Measurements from ENCODE around the gene COX14. TPM values are rescaled to one million over a fixed set of nuclear protein-coding genes. Genes with fewer than 3 reads are reported as not detected.

The COX14 gene
- total RNA-seq, 1 donor from 2014 or later: 42.4 TPM

DNA sequence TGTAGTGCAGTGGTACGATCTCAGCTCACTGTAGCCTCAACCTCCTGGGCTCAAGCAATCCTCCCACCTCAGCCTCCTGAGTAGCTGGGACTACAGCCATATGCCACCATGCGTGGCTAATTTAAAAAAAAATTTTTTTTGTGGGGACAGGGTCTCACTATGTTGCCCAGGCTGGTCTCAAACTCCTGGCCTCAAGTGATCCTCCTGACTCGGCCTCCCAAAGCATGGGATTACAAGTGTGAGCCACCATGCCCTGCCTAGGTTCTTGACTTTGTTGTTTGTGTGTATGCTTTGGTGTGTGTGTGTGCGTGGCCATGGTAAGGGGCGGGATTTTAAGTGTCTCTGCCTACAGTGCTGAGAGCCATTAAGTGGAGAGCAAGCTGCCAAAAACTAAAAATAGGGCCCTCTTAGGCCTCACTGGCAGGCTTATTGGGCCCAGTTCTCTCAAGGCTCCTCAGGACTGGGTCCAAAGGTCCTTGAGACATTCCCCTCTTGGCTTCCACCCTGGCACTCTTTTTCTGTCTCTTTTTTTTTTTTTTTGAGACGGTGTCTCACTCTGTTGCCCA lies 5.1 kb downstream of the COX14 start:
- H3K27me3 Mint-ChIP-seq: no peaks in the 10 kb centered on the region
- POLR2A ChIA-PET: no interaction called here

DNA sequence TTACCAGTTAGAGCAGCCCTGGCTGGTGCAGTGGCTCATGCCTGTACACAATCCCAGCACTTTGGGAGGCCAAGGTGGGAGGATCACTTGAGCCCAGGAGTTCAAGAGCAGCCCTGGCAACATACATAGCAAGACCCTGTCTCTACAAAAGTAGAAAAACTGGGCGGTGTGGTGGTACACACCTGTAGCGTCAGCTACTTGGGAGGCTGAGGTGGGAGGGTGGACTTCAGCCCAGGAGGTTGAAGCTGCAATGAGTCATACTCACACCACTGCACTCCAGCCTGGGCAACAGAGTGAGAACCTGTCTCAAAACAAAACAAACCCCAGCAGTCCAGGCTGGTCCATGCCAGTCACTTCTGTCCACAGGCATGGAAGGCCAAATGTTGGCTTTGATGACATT lies 7.4 kb downstream of the COX14 start:
- Mint-ChIP-seq H3K4me3 (no peak overlapping the region), H3K4me1 (peaks cover 28% of the 10 kb centered on the region), H3K27me3 (no peaks in the 10 kb centered on the region), H3K27ac (no peak overlapping the region), H3K9me3 (no peaks in the 10 kb centered on the region), H3K36me3 (ENCODE audit: low read depth) (peaks cover 71% of the 10 kb centered on the region)
- ATAC-seq (ENCODE audit: low read depth) (no peak), DNase-seq (no peak)
- intact Hi-C loops (cut with micrococcal nuclease): no loop called here
- ChIA-PET CTCF (interaction anchor here (0.6 to 2.0 kb wide), 2 partner anchors 13 to 31 kb away, joined by 3 to 6 read pairs; no protein-coding TSS in a partner anchor), POLR2A (no interaction called here)
- TF ChIP-seq, protein P1, sequence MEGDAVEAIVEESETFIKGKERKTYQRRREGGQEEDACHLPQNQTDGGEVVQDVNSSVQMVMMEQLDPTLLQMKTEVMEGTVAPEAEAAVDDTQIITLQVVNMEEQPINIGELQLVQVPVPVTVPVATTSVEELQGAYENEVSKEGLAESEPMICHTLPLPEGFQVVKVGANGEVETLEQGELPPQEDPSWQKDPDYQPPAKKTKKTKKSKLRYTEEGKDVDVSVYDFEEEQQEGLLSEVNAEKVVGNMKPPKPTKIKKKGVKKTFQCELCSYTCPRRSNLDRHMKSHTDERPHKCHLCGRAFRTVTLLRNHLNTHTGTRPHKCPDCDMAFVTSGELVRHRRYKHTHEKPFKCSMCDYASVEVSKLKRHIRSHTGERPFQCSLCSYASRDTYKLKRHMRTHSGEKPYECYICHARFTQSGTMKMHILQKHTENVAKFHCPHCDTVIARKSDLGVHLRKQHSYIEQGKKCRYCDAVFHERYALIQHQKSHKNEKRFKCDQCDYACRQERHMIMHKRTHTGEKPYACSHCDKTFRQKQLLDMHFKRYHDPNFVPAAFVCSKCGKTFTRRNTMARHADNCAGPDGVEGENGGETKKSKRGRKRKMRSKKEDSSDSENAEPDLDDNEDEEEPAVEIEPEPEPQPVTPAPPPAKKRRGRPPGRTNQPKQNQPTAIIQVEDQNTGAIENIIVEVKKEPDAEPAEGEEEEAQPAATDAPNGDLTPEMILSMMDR (IDR thresholded peaks at IDR 0.05): no peak

More for the DNA sequence above, 5.1 kb downstream of the COX14 start:
- TF ChIP-seq, protein P1 (IDR thresholded peaks at IDR 0.05): no peak
- Mint-ChIP-seq H3K4me1 (peaks cover 39% of the 10 kb centered on the region), H3K4me3 (no peak overlapping the region), H3K36me3 (ENCODE audit: low read depth) (peaks cover 61% of the 10 kb centered on the region), H3K27ac (no peak overlapping the region), H3K9me3 (no peaks in the 10 kb centered on the region)
- intact Hi-C loops (cut with micrococcal nuclease): no loop called here
- no peak for ATAC-seq (ENCODE audit: low read depth)
- DNase-seq: no peak
- CTCF ChIA-PET: no interaction called here

DNA sequence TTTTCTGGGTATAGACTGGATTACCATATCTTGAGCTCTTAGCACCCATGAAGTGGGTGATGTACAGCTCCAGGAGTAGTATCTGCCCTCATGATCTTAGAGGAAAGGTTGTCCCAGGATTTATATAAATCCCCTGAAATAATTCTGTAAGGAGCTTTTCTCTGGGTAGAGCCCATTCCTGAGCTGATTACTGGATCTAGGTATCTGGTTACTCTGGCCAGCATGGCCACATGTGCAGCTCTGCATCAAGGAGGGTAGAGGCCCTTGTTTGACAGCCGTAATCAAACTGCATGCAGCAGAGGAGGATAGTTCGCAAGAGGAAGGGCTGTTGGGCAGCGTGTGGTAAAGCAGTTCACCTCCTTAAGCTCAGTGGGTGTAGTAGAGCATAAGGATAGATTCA lies 8.5 kb downstream of the COX14 start:
- no peaks in the 10 kb centered on the region for H3K9me3 Mint-ChIP-seq
- peaks cover 79% of the 10 kb centered on the region for H3K36me3 Mint-ChIP-seq (ENCODE audit: low read depth)
- no peaks in the 10 kb centered on the region for H3K27me3 Mint-ChIP-seq
- ChIA-PET POLR2A (no interaction called here), CTCF (no interaction called here)
- ATAC-seq (ENCODE audit: low read depth) (no peak), DNase-seq (no peak)
- H3K27ac Mint-ChIP-seq: no peak overlapping the region
- H3K4me1 Mint-ChIP-seq: peaks cover 36% of the 10 kb centered on the region
- no peak overlapping the region for H3K4me3 Mint-ChIP-seq
- intact Hi-C loops (cut with micrococcal nuclease): no loop called here
- TF ChIP-seq, protein P1 (IDR thresholded peaks at IDR 0.05): no peak

DNA sequence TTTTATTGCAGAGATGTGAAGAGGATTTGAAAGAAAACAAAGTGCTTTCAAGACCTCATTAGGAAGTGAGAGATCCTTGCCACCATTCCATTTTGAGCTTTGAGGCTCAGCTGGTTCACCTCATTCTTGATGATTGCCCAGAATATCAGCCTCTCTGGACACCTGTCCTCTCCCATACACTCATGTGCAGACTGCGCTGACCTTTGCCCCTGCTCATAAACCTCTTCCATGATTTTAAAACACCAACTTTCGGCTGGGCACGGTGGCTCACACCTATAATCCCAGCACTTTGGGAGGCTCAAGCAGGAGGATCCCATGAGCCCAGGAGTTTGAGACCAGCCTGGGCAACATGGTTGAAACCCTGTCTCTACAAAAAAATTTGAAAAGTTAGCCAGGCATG lies 8.9 kb downstream of the COX14 start:
- Mint-ChIP-seq H3K4me1 (peaks cover 36% of the 10 kb centered on the region), H3K4me3 (no peak overlapping the region), H3K27me3 (no peaks in the 10 kb centered on the region), H3K9me3 (no peaks in the 10 kb centered on the region), H3K36me3 (ENCODE audit: low read depth) (peaks cover 78% of the 10 kb centered on the region), H3K27ac (no peak overlapping the region)
- ATAC-seq (ENCODE audit: low read depth) (no peak), DNase-seq (no peak)
- intact Hi-C loops (cut with micrococcal nuclease): no loop called here
- TF ChIP-seq, protein P1 (IDR thresholded peaks at IDR 0.05): no peak
- ChIA-PET POLR2A (no interaction called here), CTCF (no interaction called here)

DNA sequence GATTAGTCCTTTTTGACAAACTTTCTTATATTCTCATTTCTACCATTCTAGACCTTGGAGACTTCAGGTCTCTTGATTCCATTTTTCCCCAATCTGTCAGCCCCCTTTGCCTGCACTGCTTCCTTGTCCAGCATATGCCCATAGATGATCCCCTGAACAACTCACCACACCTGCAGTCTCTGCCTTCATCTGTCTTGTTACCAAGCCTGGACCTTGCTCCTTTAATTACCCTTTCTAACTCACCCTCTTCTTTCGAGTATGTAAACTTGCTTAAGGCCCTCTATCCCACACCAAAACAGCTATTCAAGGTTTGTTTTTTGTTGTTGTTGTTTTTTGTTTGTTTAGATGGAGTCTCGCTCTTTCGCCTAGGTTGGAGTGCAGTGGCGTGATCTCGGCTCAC lies 9.6 kb downstream of the COX14 start:
- CTCF ChIA-PET: no interaction called here
- peaks cover 32% of the 10 kb centered on the region for H3K4me1 Mint-ChIP-seq
- H3K27ac Mint-ChIP-seq: no peak overlapping the region
- TF ChIP-seq, protein P1 (IDR thresholded peaks at IDR 0.05): no peak
- peaks cover 73% of the 10 kb centered on the region for H3K36me3 Mint-ChIP-seq (ENCODE audit: low read depth)
- no peaks in the 10 kb centered on the region for H3K9me3 Mint-ChIP-seq
- ATAC-seq (ENCODE audit: low read depth) (no peak), DNase-seq (no peak)
- intact Hi-C loops (cut with micrococcal nuclease): no loop called here
- H3K27me3 Mint-ChIP-seq: no peaks in the 10 kb centered on the region
- POLR2A ChIA-PET: interaction anchor here (1.3 kb wide), 1 partner anchor 46 kb away, joined by 4 read pairs; the partner anchor contains the start of gene CERS5
- no peak overlapping the region for H3K4me3 Mint-ChIP-seq
